IPS-18c (cell line): ENCODE measurements around the gene MIOX.

Experiments
- H3K4me3 ChIP-seq: 2 replicates; pipeline ENCODE4 v1.7.0; 2013; ENCODE audit warnings: low read depth, mild to moderate bottlenecking, low read length, moderate library complexity; ENCODE audit not compliant: insufficient read depth
- H3K9me3 ChIP-seq: one replicate; pipeline ENCODE4 v1.6.1; 2013; ENCODE audit warnings: mild to moderate bottlenecking, low read length, moderate library complexity; ENCODE audit not compliant: control insufficient read depth, insufficient read depth

MIOX gene

GRCh38 chr22:50482107-50483074 lies 4.3 kb upstream of the MIOX start:
- Histone ChIP-seq H3K4me3 (peak overlapping the region; percentile 71), H3K9me3 (no peaks in the 10 kb centered on the region)

GRCh38 chr22:50483106-50483505 lies 3.6 kb upstream of the MIOX start:
- Histone ChIP-seq H3K4me3 (no peak overlapping the region; the same call in 1 of the 2 replicates), H3K9me3 (no peaks in the 10 kb centered on the region)

GRCh38 chr22:50483556-50483955 lies 3.1 kb upstream of the MIOX start:
- Histone ChIP-seq H3K4me3 (no peak overlapping the region; the same call in 1 of the 2 replicates), H3K9me3 (no peaks in the 10 kb centered on the region)

- no peak overlapping the region for H3K4me3 ChIP-seq
- no peaks in the 10 kb centered on the region for H3K9me3 ChIP-seq
Observed at GRCh38 chr22:50483977-50484853, 2.4 kb upstream of the MIOX start.

GRCh38 chr22:50485221-50486131 lies 1.2 kb upstream of the MIOX start:
- Histone ChIP-seq H3K9me3 (no peaks in the 10 kb centered on the region), H3K4me3 (no peak overlapping the region)

GRCh38 chr22:50487290-50488005 lies 789 bp downstream of the MIOX start:
- H3K9me3 ChIP-seq: no peaks in the 10 kb centered on the region
- H3K4me3 ChIP-seq: no peak overlapping the region

- Histone ChIP-seq H3K9me3 (no peaks in the 10 kb centered on the region), H3K4me3 (no peak overlapping the region)
Observed at GRCh38 chr22:50488006-50488677, 1.5 kb downstream of the MIOX start.

- H3K4me3 ChIP-seq: no peak overlapping the region
- H3K9me3 ChIP-seq: no peaks in the 10 kb centered on the region
Observed at GRCh38 chr22:50488886-50489285, 2.2 kb downstream of the MIOX start.

GRCh38 chr22:50489363-50490243 lies 2.9 kb downstream of the MIOX start:
- H3K4me3 ChIP-seq: no peak overlapping the region

GRCh38 chr22:50490531-50491308 lies 4.1 kb downstream of the MIOX start:
- H3K4me3 ChIP-seq: no peak overlapping the region

More at GRCh38 chr22:50489363-50490243, 2.9 kb downstream of the MIOX start:
- H3K9me3 ChIP-seq: no peaks in the 10 kb centered on the region

GRCh38 chr22:50497093-50497492 lies 10.4 kb downstream of the MIOX start:
- H3K9me3 ChIP-seq: no peaks in the 10 kb centered on the region
- H3K4me3 ChIP-seq: no peak overlapping the region

More at GRCh38 chr22:50490531-50491308, 4.1 kb downstream of the MIOX start:
- no peaks in the 10 kb centered on the region for H3K9me3 ChIP-seq

GRCh38 chr22:50498322-50498890 lies 11.7 kb downstream of the MIOX start:
- Histone ChIP-seq H3K4me3 (no peak overlapping the region; the same call in 1 of the 2 replicates), H3K9me3 (no peaks in the 10 kb centered on the region)

- H3K9me3 ChIP-seq: no peaks in the 10 kb centered on the region
- no peak overlapping the region for H3K4me3 ChIP-seq
Observed at GRCh38 chr22:50500452-50500851, 13.8 kb downstream of the MIOX start.

GRCh38 chr22:50502096-50502495 lies 15.4 kb downstream of the MIOX start:
- no peak overlapping the region for H3K4me3 ChIP-seq
- H3K9me3 ChIP-seq: no peaks in the 10 kb centered on the region
